HEK293 (cell line): ENCODE measurements around the gene SFXN3.

Experiments
- CTCF ChIA-PET: fragments of 350-600 bp; formaldehyde crosslinking; extraction: SDS; loops from one replicate; lab custom pipeline; 2021; ENCODE audit warnings: antibody characterized with exemption; lab: Yijun Ruan, JAX
- POLR2A ChIA-PET: fragments of 300-600 bp; formaldehyde crosslinking; extraction: SDS; loops from one replicate; lab custom pipeline; 2020; ENCODE audit warnings: antibody characterized with exemption, inconsistent platforms; lab: Yijun Ruan, JAX
- H3K27ac ChIP-seq: fragments of 200-500 bp; sonication (Bioruptor generic); 2 replicates; pipeline ENCODE4 v1.5.1; 2014; ENCODE audit warnings: low read depth, low read length, control low read depth, inconsistent platforms; ENCODE audit errors: extremely low read depth
- H3K36me3 ChIP-seq, 2 experiments: fragments of 200-500 bp in 1 of 2; sonication (Bioruptor generic) in 1 of 2; 1 replicate in 1 of 2; 2 replicates in 1 of 2; pipeline ENCODE4 v1.5.1; 2014 to 2017; ENCODE audit warnings: inconsistent platforms in 2 of 2, low read length in 2 of 2; ENCODE audit not compliant: control insufficient read depth in 2 of 2, insufficient read depth in 1 of 2
- H3K4me1 ChIP-seq: fragments of 200-500 bp; sonication (Bioruptor generic); 2 replicates; pipeline ENCODE4 v1.5.1; 2014; ENCODE audit warnings: mild to moderate bottlenecking, low read length, inconsistent platforms; ENCODE audit not compliant: control insufficient read depth, insufficient read depth
- H3K4me3 ChIP-seq: 2 replicates; pipeline ENCODE4 v1.5.1; 2011; ENCODE audit warnings: low read depth, mild to moderate bottlenecking, control low read depth, low read length, moderate library complexity
- H3K9me3 ChIP-seq: fragments of 200-500 bp; sonication (Bioruptor generic); 2 replicates; pipeline ENCODE4 v1.5.1; 2014; ENCODE audit warnings: low read depth, low read length, inconsistent platforms; ENCODE audit not compliant: control insufficient read depth, insufficient read depth
- BCL11A ChIP-seq: fragments of 450-650 bp; formaldehyde crosslinking; IDR thresholded peaks from 2 replicates; pipeline ENCODE4 v1.5.1; 2016; ENCODE audit warnings: low read depth, missing biosample characterization, missing genetic modification characterization
- BCL11B ChIP-seq: fragments of 450-650 bp; formaldehyde crosslinking; IDR thresholded peaks from 2 replicates; pipeline ENCODE4 v1.5.1; 2016; ENCODE audit warnings: low read depth, missing biosample characterization, missing genetic modification characterization
- GLIS2 ChIP-seq: fragments of 450-650 bp; formaldehyde crosslinking; IDR thresholded peaks from 2 replicates; pipeline ENCODE4 v1.5.1; 2016; ENCODE audit warnings: missing biosample characterization, missing genetic modification characterization
- HOXC10 ChIP-seq: sonication (generic); formaldehyde crosslinking; IDR thresholded peaks from 2 replicates; pipeline ENCODE4 v1.8.1; 2023; ENCODE audit warnings: mild to moderate bottlenecking, missing genetic modification reagents
- KLF9 ChIP-seq: fragments of 450-650 bp; formaldehyde crosslinking; IDR thresholded peaks from 2 replicates; pipeline ENCODE4 v1.5.1; 2016; ENCODE audit warnings: missing biosample characterization, missing genetic modification characterization, low read depth
- MZF1 ChIP-seq: fragments of 450-650 bp; formaldehyde crosslinking; IDR thresholded peaks from 2 replicates; pipeline ENCODE4 v1.5.1; 2017; ENCODE audit warnings: missing biosample characterization, missing genetic modification characterization, borderline replicate concordance
- REPIN1 ChIP-seq: fragments of 450-650 bp; formaldehyde crosslinking; IDR thresholded peaks from 2 replicates; pipeline ENCODE4 v1.5.1; 2017; ENCODE audit warnings: missing biosample characterization, missing genetic modification characterization, low read depth
- SCRT1 ChIP-seq: fragments of 450-650 bp; formaldehyde crosslinking; IDR thresholded peaks from 2 replicates; pipeline ENCODE4 v1.5.1; 2016; ENCODE audit warnings: missing biosample characterization, missing genetic modification characterization, borderline replicate concordance
- YY1 ChIP-seq: fragments of 450-650 bp; formaldehyde crosslinking; IDR thresholded peaks from 2 replicates; pipeline ENCODE4 v1.5.1; 2018; ENCODE audit warnings: missing biosample characterization, missing genetic modification characterization
- ZBTB11 ChIP-seq: fragments of 450-650 bp; formaldehyde crosslinking; conservative IDR thresholded peaks from 2 replicates; pipeline ENCODE4 v1.5.1; 2016; ENCODE audit warnings: low read depth, missing biosample characterization, missing genetic modification characterization
- ZBTB48 ChIP-seq: fragments of 450-650 bp; formaldehyde crosslinking; IDR thresholded peaks from 2 replicates; pipeline ENCODE4 v1.5.1; 2016; ENCODE audit warnings: missing biosample characterization, missing genetic modification characterization
- ZFHX2 ChIP-seq: fragments of 450-650 bp; formaldehyde crosslinking; conservative IDR thresholded peaks from 2 replicates; pipeline ENCODE4 v1.5.1; 2016; ENCODE audit warnings: missing biosample characterization, missing genetic modification characterization
- ZNF112 ChIP-seq: fragments of 450-650 bp; formaldehyde crosslinking; IDR thresholded peaks from 2 replicates; pipeline ENCODE4 v1.5.0; 2017; ENCODE audit warnings: missing biosample characterization, missing genetic modification characterization
- ZNF148 ChIP-seq: fragments of 450-650 bp; formaldehyde crosslinking; IDR thresholded peaks from 2 replicates; pipeline ENCODE4 v1.5.0; 2017; ENCODE audit warnings: missing biosample characterization, missing genetic modification characterization, borderline replicate concordance
- ZNF16 ChIP-seq: fragments of 450-650 bp; formaldehyde crosslinking; IDR thresholded peaks from 2 replicates; pipeline ENCODE4 v1.5.1; 2016; ENCODE audit warnings: low read depth, missing biosample characterization, missing genetic modification characterization
- ZNF214 ChIP-seq: fragments of 450-650 bp; formaldehyde crosslinking; IDR thresholded peaks from 2 replicates; pipeline ENCODE4 v1.5.1; 2017; ENCODE audit warnings: missing biosample characterization, mild to moderate bottlenecking, missing genetic modification characterization, borderline replicate concordance
- ZNF223 ChIP-seq: fragments of 450-650 bp; formaldehyde crosslinking; IDR thresholded peaks from 2 replicates; pipeline ENCODE4 v1.5.1; 2016; ENCODE audit warnings: missing biosample characterization, missing genetic modification characterization
- ZNF23 ChIP-seq: fragments of 450-650 bp; formaldehyde crosslinking; IDR thresholded peaks from 2 replicates; pipeline ENCODE4 v1.5.1; 2016; ENCODE audit warnings: missing biosample characterization, missing genetic modification characterization, borderline replicate concordance
- ZNF335 ChIP-seq: fragments of 450-650 bp; formaldehyde crosslinking; conservative IDR thresholded peaks from 2 replicates; pipeline ENCODE4 v1.5.1; 2016; ENCODE audit warnings: missing biosample characterization, missing genetic modification characterization
- ZNF501 ChIP-seq: fragments of 450-650 bp; formaldehyde crosslinking; IDR thresholded peaks from 2 replicates; pipeline ENCODE4 v1.5.1; 2016; ENCODE audit warnings: missing biosample characterization, missing genetic modification characterization
- ZNF513 ChIP-seq: fragments of 450-650 bp; IDR thresholded peaks from 2 replicates; pipeline ENCODE4 v1.5.1; 2018; ENCODE audit warnings: missing biosample characterization, missing genetic modification characterization
- ZNF639 ChIP-seq: fragments of 450-650 bp; formaldehyde crosslinking; IDR thresholded peaks from 2 replicates; pipeline ENCODE4 v1.5.1; 2016; ENCODE audit warnings: missing biosample characterization, missing genetic modification characterization
- ZSCAN30 ChIP-seq: fragments of 450-650 bp; IDR thresholded peaks from 2 replicates; pipeline ENCODE4 v1.5.1; 2018; ENCODE audit warnings: missing biosample characterization, mild to moderate bottlenecking, missing genetic modification characterization, moderate library complexity
- ZSCAN4 ChIP-seq: fragments of 450-650 bp; formaldehyde crosslinking; IDR thresholded peaks from 2 replicates; pipeline ENCODE4 v1.5.1; 2017; ENCODE audit warnings: missing biosample characterization, missing genetic modification characterization

Gene SFXN3

GRCh38 chr10:101020427-101021075, 10.5 kb upstream of the SFXN3 start:
- H3K27ac ChIP-seq = no peak overlapping the region
- no peaks in the 10 kb centered on the region for H3K9me3 ChIP-seq
- ChIA-PET POLR2A (no interaction called here), CTCF (interaction anchor here (0.6 to 7.2 kb wide), 6 partner anchors 9 to 122 kb away, joined by 3 to 274 read pairs (median 36); partner anchors contain the start of genes KAZALD1, LZTS2, MRPL43 and PDZD7)
- no peak overlapping the region for H3K4me3 ChIP-seq
- no peaks in the 10 kb centered on the region; the same call in 1 of the 2 replicates for H3K4me1 ChIP-seq
- no peaks in the 10 kb centered on the region for H3K36me3 ChIP-seq
- no peak for TF ChIP-seq ZNF148 (tag by site-specific recombination)
- no peak for TF ChIP-seq ZBTB48 (tag by site-specific recombination)
- TF ChIP-seq SCRT1 (tag by site-specific recombination) = no peak
- no peak for TF ChIP-seq ZSCAN30 (tag by site-specific recombination)
- TF ChIP-seq REPIN1 (tag by site-specific recombination) = no peak
- no peak for TF ChIP-seq KLF9 (tag by site-specific recombination)
- no peak for TF ChIP-seq ZNF335 (tag by site-specific recombination)
- TF ChIP-seq ZNF513 (tag by site-specific recombination) = no peak
- TF ChIP-seq ZNF223 (tag by site-specific recombination) = no peak
- TF ChIP-seq ZNF639 (tag by site-specific recombination) = no peak
- TF ChIP-seq MZF1 (tag by site-specific recombination) = no peak
- no peak for TF ChIP-seq ZNF16 (tag by site-specific recombination)
- no peak for TF ChIP-seq YY1
- TF ChIP-seq ZNF112 = no peak
- no peak for TF ChIP-seq ZNF501 (tag by site-specific recombination)
- TF ChIP-seq ZNF23 = no peak

- no peak overlapping the region for H3K4me3 ChIP-seq
- ChIA-PET CTCF (no interaction called here), POLR2A (no interaction called here)
- H3K27ac ChIP-seq = no peak overlapping the region
- no peaks in the 10 kb centered on the region for H3K9me3 ChIP-seq
- no peaks in the 10 kb centered on the region; the same call in 1 of the 2 replicates for H3K4me1 ChIP-seq
- no peaks in the 10 kb centered on the region for H3K36me3 ChIP-seq
- TF ChIP-seq ZFHX2 (tag by site-specific recombination) (no peak), BCL11A (no peak), ZNF214 (tag by site-specific recombination) (no peak), GLIS2 (tag by site-specific recombination) (no peak), ZBTB11 (tag by site-specific recombination) (no peak), HOXC10 (no peak), ZSCAN4 (tag by site-specific recombination) (no peak), BCL11B (tag by site-specific recombination) (no peak)
Observed at GRCh38 chr10:101021239-101021638, 9.8 kb upstream of the SFXN3 start.
